Duodenal mucosa (tissue), 2 donors: ENCODE results near the gene BBS5.
"Not testable (repeated sequence)": the region's sequence is repeated elsewhere in the genome, so short reads cannot be mapped to it uniquely, and the experiment has no call there.

Experiments
- H3K27ac ChIP-seq: one replicate; pipeline ENCODE4 v1.7.0; 2013; ENCODE audit warnings: low read depth, low read length
- H3K27me3 ChIP-seq, 2 donors: one replicate each; pipeline ENCODE4 v1.7.0; 2013; ENCODE audit warnings: low read length in 2 of 2, control low read depth in 1 of 2; ENCODE audit not compliant: insufficient read depth in 2 of 2, control insufficient read depth in 1 of 2
- H3K36me3 ChIP-seq, 2 donors: one replicate each; pipeline ENCODE4 v1.7.0; 2013; ENCODE audit warnings: low read length in 2 of 2, control low read depth in 1 of 2; ENCODE audit not compliant: insufficient read depth in 2 of 2, control insufficient read depth in 1 of 2
- H3K4me1 ChIP-seq, 2 donors: one replicate each; pipeline ENCODE4 v1.7.0; 2013; ENCODE audit warnings: low read length in 2 of 2, control low read depth in 1 of 2; ENCODE audit not compliant: insufficient read depth in 2 of 2, control insufficient read depth in 1 of 2
- H3K4me3 ChIP-seq, 2 donors: one replicate each; pipeline ENCODE4 v1.7.0; 2013; ENCODE audit warnings: low read length in 2 of 2, low read depth in 1 of 2
- H3K9ac ChIP-seq, 2 donors: one replicate each; pipeline ENCODE4 v1.7.0; 2013; ENCODE audit warnings: low read length in 2 of 2, low read depth in 1 of 2
- H3K9me3 ChIP-seq, 2 donors: one replicate each; pipeline ENCODE4 v1.7.0; 2013; ENCODE audit warnings: low read length in 2 of 2, control low read depth in 1 of 2; ENCODE audit not compliant: control insufficient read depth in 1 of 2

Gene BBS5

DNA sequence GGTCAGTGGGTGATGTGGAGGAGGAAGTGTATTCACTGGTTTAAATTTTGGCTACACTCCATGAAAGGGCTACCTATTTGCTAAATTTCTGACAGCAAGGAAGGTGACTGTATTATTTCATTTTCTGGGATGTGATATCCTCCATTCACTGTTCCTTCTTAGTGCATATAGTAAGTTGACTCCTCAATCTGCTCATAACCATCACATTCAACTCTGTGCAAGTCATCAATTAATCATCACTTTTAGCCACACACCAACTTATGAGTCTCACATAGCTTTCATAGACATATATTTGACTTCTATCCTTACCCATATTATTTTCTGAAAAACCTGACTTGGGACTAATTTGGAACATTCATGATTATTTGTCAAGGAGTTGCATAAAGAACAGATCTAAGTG lies 47.2 kb downstream of the BBS5 start:
- no peaks in the 10 kb centered on the region for H3K9me3 ChIP-seq
- no peaks in the 10 kb centered on the region for H3K4me1 ChIP-seq
- H3K4me3 ChIP-seq, result no peak overlapping the region
- H3K27me3 ChIP-seq, result no peaks in the 10 kb centered on the region
- no peak overlapping the region for H3K27ac ChIP-seq
- peaks cover 6 to 19% of the 10 kb centered on the region in 2 donors for H3K36me3 ChIP-seq
- no peak overlapping the region for H3K9ac ChIP-seq

GRCh38 chr2:169528271-169528701 lies 49.0 kb downstream of the BBS5 start:
- no peaks in the 10 kb centered on the region for H3K27me3 ChIP-seq
- no peaks in the 10 kb centered on the region for H3K9me3 ChIP-seq
- H3K36me3 ChIP-seq, result peaks cover 6 to 25% of the 10 kb centered on the region in 2 donors
- no peaks in the 10 kb centered on the region for H3K4me1 ChIP-seq
- H3K4me3 ChIP-seq, result no peak overlapping the region
- H3K27ac ChIP-seq, result no peak overlapping the region
- H3K9ac ChIP-seq, result no peak overlapping the region

DNA sequence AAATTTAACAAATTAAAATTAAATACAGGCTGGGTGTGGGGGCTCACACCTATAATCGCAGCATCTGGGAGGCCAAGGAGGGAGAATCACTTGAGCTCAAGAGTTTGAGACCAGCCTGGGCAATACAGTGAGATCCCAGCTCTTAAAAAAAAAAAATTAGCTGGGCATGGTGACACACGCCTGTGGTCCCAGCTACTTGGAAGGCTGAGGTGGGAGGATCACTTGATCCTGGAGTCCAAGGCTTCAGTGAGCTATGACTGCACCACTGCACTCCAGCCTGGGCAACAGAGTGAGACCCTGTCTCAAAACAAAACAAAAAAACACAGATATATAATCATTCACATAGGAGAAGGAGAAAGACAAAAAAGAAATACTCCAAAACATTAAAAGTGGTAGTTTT lies 60.2 kb downstream of the BBS5 start:
- H3K9me3 ChIP-seq, H3K9ac ChIP-seq, H3K4me1 ChIP-seq, H3K27me3 ChIP-seq, H3K4me3 ChIP-seq, H3K27ac ChIP-seq: not testable (repeated sequence)
- peaks cover 2 to 20% of the 10 kb centered on the region in 2 donors for H3K36me3 ChIP-seq

DNA sequence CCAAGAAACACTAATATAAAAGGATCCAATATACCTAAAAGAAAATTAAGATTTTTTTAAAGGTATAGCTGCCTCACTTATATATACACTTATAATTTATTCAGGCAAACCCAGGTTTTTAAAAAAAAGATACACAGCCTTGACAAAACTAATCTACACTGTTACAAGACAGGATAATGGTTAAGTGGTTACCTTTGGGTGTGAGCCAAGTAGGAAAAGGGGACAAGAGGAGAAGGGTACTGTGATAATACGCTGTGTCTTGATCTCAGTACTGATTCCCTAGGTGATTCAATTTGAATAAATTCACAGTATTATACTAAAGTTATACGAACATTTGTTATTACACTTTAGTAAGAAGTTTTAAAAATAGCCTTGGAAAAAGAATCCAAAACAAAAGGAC lies 60.9 kb downstream of the BBS5 start:
- H3K9ac ChIP-seq, result no peak overlapping the region
- no peak overlapping the region for H3K4me3 ChIP-seq
- peaks cover 2 to 20% of the 10 kb centered on the region in 2 donors for H3K36me3 ChIP-seq

DNA sequence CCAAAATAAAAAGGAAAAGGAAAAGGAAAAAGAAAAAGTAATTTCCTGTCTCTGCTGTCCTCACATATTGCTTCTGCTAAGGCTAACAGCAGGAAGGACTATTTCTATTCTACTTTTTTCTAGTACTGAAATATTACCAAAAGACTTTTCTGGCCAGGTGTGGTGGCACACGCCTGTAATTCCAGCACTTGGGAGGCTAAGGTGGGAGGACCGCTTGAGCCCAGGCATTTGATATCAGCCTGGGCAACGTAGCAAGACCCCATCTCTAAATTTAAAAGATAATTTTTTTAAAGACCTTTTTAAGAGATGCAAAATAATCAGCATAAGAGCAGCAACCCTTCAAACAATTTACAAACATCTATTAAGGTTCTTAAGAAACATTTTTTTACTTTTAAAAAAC lies 63.1 kb downstream of the BBS5 start:
- no peaks in the 10 kb centered on the region for H3K9me3 ChIP-seq
- no peaks in the 10 kb centered on the region for H3K27me3 ChIP-seq
- H3K27ac ChIP-seq, result no peak overlapping the region
- no peak overlapping the region for H3K4me3 ChIP-seq
- H3K4me1 ChIP-seq, result no peaks in the 10 kb centered on the region
- H3K36me3 ChIP-seq, result peaks cover 0 to 34% of the 10 kb centered on the region in 2 donors
- H3K9ac ChIP-seq, result no peak overlapping the region

More for the DNA sequence above, 60.9 kb downstream of the BBS5 start:
- no peaks in the 10 kb centered on the region for H3K4me1 ChIP-seq
- no peaks in the 10 kb centered on the region for H3K9me3 ChIP-seq
- H3K27ac ChIP-seq, result no peak overlapping the region
- no peaks in the 10 kb centered on the region for H3K27me3 ChIP-seq

- Histone ChIP-seq H3K9me3 (no peaks in the 10 kb centered on the region), H3K27ac (no peak overlapping the region), H3K27me3 (no peaks in the 10 kb centered on the region), H3K9ac (no peak overlapping the region), H3K4me3 (no peak overlapping the region), H3K36me3 (peaks cover 0 to 51% of the 10 kb centered on the region in 2 donors), H3K4me1 (no peaks in the 10 kb centered on the region)
These were observed 67.5 kb downstream of the BBS5 start for GRCh38 chr2:169546756-169547155.
